ENCODE data around the gene NUP214. TPM values are rescaled to one million over a fixed set of nuclear protein-coding genes. Genes with fewer than 3 reads are reported as not detected.

Gene NUP214
- total RNA-seq, 3 donors from 2014 or later, result 56.1 to 57.9 (median 56.5) TPM

GRCh38 chr9:131090025-131090787, 35.2 kb upstream of the NUP214 start:
- ATAC-seq (no peak), DNase-seq (no peak)
- intact Hi-C loops (cut with DNase I, micrococcal nuclease), result no loop called here
- Histone ChIP-seq H3K4me1 (ENCODE audit: low read depth) (no peaks in the 10 kb centered on the region), H3K4me3 (no peak overlapping the region), H3K36me3 (ENCODE audit: low read depth) (no peaks in the 10 kb centered on the region), H3K9me3 (no peaks in the 10 kb centered on the region)
- TF ChIP-seq CTCF (IDR thresholded peaks at IDR 0.05), result no peak

GRCh38 chr9:131091352-131091992, 33.9 kb upstream of the NUP214 start:
- Histone ChIP-seq H3K9me3 (no peaks in the 10 kb centered on the region), H3K4me3 (no peak overlapping the region), H3K4me1 (ENCODE audit: low read depth) (peaks cover 4% of the 10 kb centered on the region), H3K36me3 (ENCODE audit: low read depth) (no peaks in the 10 kb centered on the region)
- intact Hi-C loops (cut with DNase I, micrococcal nuclease), result no loop called here
- DNase-seq, result no peak
- no peak for ATAC-seq
- no peak for TF ChIP-seq CTCF (IDR thresholded peaks at IDR 0.05)

GRCh38 chr9:131092030-131092429, 33.4 kb upstream of the NUP214 start:
- Histone ChIP-seq H3K4me1 (ENCODE audit: low read depth) (peaks cover 4% of the 10 kb centered on the region), H3K4me3 (no peak overlapping the region), H3K36me3 (ENCODE audit: low read depth) (no peaks in the 10 kb centered on the region), H3K9me3 (no peaks in the 10 kb centered on the region)
- intact Hi-C loops (cut with DNase I, micrococcal nuclease), result no loop called here
- DNase-seq (no peak), ATAC-seq (no peak)
- TF ChIP-seq CTCF (IDR thresholded peaks at IDR 0.05), result no peak

- intact Hi-C loops (cut with DNase I, micrococcal nuclease), result no loop called here
- Histone ChIP-seq H3K4me3 (no peak overlapping the region), H3K36me3 (ENCODE audit: low read depth) (no peaks in the 10 kb centered on the region), H3K9me3 (no peaks in the 10 kb centered on the region), H3K4me1 (ENCODE audit: low read depth) (peaks cover 4% of the 10 kb centered on the region)
- DNase-seq, result no peak
- TF ChIP-seq CTCF (IDR thresholded peaks at IDR 0.05), result no peak
- ATAC-seq, result no peak
These were observed 32.6 kb upstream of the NUP214 start for GRCh38 chr9:131092548-131093440.

- TF ChIP-seq CTCF (IDR thresholded peaks at IDR 0.05), result no peak
- intact Hi-C loops (cut with DNase I, micrococcal nuclease), result no loop called here
- Histone ChIP-seq H3K4me1 (ENCODE audit: low read depth) (peaks cover 4% of the 10 kb centered on the region), H3K36me3 (ENCODE audit: low read depth) (no peaks in the 10 kb centered on the region), H3K9me3 (no peaks in the 10 kb centered on the region), H3K4me3 (no peak overlapping the region)
- ATAC-seq, result no peak
- DNase-seq, result no peak
These were observed 31.4 kb upstream of the NUP214 start for GRCh38 chr9:131094015-131094414.
